22Rv1 (cell line): ENCODE results near the gene EFCAB8.

ENCODE experiments used
- H3K27ac ChIP-seq: fragments of 450-650 bp; 2 replicates; pipeline ENCODE4 v1.5.1; 2017
- CTCF ChIP-seq: fragments of 450-650 bp; IDR thresholded peaks from 2 replicates; pipeline ENCODE4 v1.5.1; 2017; ENCODE audit warnings: mild to moderate bottlenecking
- ZFX ChIP-seq: fragments of 450-650 bp; IDR thresholded peaks from 2 replicates; pipeline ENCODE4 v1.6.1; 2017; ENCODE audit warnings: antibody characterized with exemption, borderline replicate concordance

EFCAB8 gene

GRCh38 chr20:32965115-32965514 is 106.4 kb downstream of the EFCAB8 start:
- no peak overlapping the region for H3K27ac ChIP-seq
- TF ChIP-seq ZFX (no peak), CTCF (no peak)

- no peak overlapping the region for H3K27ac ChIP-seq
- no peak for TF ChIP-seq ZFX
Measured at GRCh38 chr20:32965581-32966373, 107.1 kb downstream of the EFCAB8 start.

GRCh38 chr20:32966382-32966781 is 107.7 kb downstream of the EFCAB8 start:
- H3K27ac ChIP-seq: no peak overlapping the region

GRCh38 chr20:32966881-32967781 is 108.4 kb downstream of the EFCAB8 start:
- H3K27ac ChIP-seq: no peak overlapping the region
- TF ChIP-seq ZFX (no peak), CTCF (no peak)

More at GRCh38 chr20:32966382-32966781, 107.7 kb downstream of the EFCAB8 start:
- TF ChIP-seq CTCF: no peak
- TF ChIP-seq ZFX: no peak

- no peak for TF ChIP-seq CTCF
- TF ChIP-seq ZFX: no peak
- no peak overlapping the region for H3K27ac ChIP-seq
Measured at GRCh38 chr20:32967961-32968457, 109.3 kb downstream of the EFCAB8 start.

- H3K27ac ChIP-seq: no peak overlapping the region
- TF ChIP-seq ZFX (no peak), CTCF (no peak)
Measured at GRCh38 chr20:32968478-32969241, 109.9 kb downstream of the EFCAB8 start.
